Heart left ventricle (tissue), 13 donors: ENCODE measurements around the gene JPH3.

Experiments used
- CTCF ChIP-seq, 12 donors: fragments of 200-600 bp; sonication (generic) in 4 of 12; IDR thresholded peaks; one replicate each; pipeline versions ENCODE4 v1.5.0 to v1.8.0; 2018 to 2022; ENCODE audit warnings: antibody characterized with exemption in 12 of 12, mild to moderate bottlenecking in 5 of 12
- POLR2A ChIP-seq, 2 donors: fragments of 450-650 bp; IDR thresholded peaks; one replicate each; pipeline ENCODE4 v1.6.1; 2017; ENCODE audit warnings: antibody characterized with exemption in 2 of 2, mild to moderate bottlenecking in 2 of 2, moderate library complexity in 2 of 2
- donor health status: ischemic (EF 13 %, LVEDD 7.1; RV severe dilation, severe dysfunction).
- donor health status: DM: no; HTN: yes; CAD: no.
- donor health status: DM: no; HTN: no; CAD: no.
- donor health status: ischemic (EF 25% LVEDD 6.9; RV normal size, moderate dysfunction).
- donor health status: ischemic (EF 25% LVEDD 5.7; RV mildly dilated, moderate dysfunction).
- donor health status: ischemic (EF 35%, LVEDD 5.7; RV mildly dilated, moderate dysfunction).
- donor health status: nonischemic (EF 11% LVEDD 7.7; RV severe dilation, severe dysfunction).
- donor health status: DM: yes; HTN: yes; CAD: no.
- donor health status: PGD.
- donor health status: ischemic (EF 29% LVEDD 5.4; RV normal size, mild dysfunction).
- donor health status: nonischemic (EF 23%, LVEDD 6.1; RV moderate dilation, normal function).

GRCh38 chr16:87715231-87715630 lies 112.9 kb downstream of the JPH3 start:
- TF ChIP-seq CTCF (IDR thresholded peaks at IDR 0.05) (no peak), POLR2A (IDR thresholded peaks at IDR 0.05) (no peak)
